ENCODE data around the gene OSBPL10.

The OSBPL10 gene

GRCh38 chr3:31648286-31648968 is 332.6 kb downstream of the OSBPL10 start:
- no peak for ATAC-seq

- ATAC-seq, result no peak
Measured at GRCh38 chr3:31645256-31645655, 335.8 kb downstream of the OSBPL10 start.

DNA sequence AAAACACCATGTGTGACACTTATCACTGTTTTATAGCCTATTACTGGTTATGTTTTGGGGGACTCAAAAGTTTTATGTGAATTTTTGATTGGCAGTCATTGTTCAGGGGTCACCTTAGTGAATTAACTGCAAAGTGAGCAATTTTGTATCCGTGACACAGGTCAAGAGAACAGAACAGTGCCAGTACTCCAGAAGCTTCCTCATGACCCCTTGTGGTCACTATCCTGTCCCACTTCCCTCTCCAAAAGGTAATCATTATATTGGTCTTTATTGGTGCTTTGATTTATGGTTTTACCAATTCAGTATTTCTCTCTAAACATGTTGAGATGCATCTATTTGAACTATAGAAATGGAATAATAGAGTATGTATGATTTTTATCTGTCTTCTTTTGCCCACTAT is 341.2 kb downstream of the OSBPL10 start:
- ATAC-seq, result no peak

- no peak for ATAC-seq
Measured at GRCh38 chr3:31636694-31637442, 344.2 kb downstream of the OSBPL10 start.

- ATAC-seq, result no peak
Measured at GRCh38 chr3:31636049-31636448, 345.0 kb downstream of the OSBPL10 start.

GRCh38 chr3:31635545-31635944 is 345.5 kb downstream of the OSBPL10 start:
- ATAC-seq, result peak; percentile 74 to 85

GRCh38 chr3:31634476-31634875 is 346.6 kb downstream of the OSBPL10 start:
- no peak for ATAC-seq

- no peak for ATAC-seq
Measured at GRCh38 chr3:31629054-31629453, 352.0 kb downstream of the OSBPL10 start.

GRCh38 chr3:31625358-31625757 is 355.7 kb downstream of the OSBPL10 start:
- ATAC-seq, result no peak

DNA sequence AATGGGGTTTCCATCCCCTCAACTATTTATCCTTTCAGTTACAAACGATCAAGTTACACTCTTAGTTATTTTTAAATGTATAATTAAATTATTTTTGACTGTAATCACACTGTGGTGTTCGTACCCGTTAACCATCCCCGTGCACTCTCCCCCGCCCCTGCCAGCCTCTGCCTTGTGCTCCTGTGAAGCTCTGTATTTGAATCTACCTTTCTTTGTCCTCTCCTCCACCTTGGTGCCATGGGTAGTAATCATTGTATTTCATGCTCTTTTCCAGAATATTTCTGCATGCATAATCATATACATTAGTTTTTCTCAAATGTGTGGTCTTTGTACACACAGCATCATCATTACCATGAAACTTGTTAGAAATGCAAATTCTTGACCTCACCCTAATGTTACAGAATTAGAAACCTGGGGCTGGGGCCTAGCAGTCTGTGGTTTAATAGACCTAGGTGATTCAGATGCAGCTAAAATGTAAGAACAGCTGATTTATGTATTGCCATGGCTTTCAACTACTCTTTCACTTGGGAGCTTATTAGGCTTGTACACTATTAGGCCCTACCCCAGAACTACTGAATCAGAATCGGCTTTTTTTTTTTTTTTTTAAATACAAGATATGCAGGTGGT is 356.9 kb downstream of the OSBPL10 start:
- ATAC-seq, result peak; percentile 37 to 44

DNA sequence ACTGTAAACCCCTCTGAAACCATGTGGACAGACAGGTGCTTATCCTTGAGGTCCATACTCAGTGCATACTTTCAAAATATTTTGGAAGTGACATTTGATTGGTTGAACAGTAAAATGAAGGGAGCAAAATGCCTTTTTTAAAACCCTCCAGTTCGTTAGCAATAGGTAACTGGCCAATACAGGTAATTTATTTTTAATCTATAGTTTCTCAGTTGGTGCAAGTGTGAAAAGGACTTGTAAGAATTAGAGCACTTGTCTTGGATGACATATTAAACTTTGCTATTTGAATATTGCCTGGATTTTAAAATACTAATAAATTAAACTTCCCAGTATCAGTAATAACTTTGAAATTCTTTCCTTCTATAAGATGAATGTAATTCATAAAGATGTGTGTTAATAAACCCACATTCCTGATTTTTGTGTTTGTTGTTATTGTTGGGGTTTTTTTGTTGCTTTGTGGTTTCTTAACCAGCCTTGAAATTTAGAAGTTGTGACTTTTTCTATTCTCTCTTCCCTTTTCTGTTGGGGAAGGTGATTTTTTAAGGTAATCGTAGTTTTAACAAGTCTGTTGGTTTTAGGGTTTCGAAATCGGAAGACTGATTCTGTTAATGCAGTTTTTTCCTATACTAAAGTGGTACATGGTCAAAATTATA is 358.3 kb downstream of the OSBPL10 start:
- ATAC-seq, result no peak

DNA sequence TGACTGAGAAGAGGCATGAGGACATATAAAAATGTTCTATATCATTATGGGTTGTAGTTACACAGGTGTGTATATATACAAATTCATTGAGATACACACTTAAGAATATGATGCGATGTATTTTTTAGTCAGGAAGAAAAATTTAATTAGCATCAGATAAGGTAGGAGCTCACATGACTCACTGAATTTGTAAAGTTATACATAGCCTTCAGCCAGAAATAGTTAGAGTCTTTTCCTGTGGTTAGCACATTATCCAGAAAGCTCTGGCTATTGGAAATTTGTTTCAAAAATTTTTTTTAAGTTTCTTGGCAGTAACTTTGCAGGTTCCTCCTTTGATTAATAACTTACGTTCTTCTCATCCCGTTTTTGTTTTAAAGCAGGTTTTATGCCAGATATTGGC is 359.7 kb downstream of the OSBPL10 start:
- no peak for ATAC-seq

GRCh38 chr3:31620656-31621055 is 360.4 kb downstream of the OSBPL10 start:
- peak; percentile 68 to 81 for ATAC-seq

DNA sequence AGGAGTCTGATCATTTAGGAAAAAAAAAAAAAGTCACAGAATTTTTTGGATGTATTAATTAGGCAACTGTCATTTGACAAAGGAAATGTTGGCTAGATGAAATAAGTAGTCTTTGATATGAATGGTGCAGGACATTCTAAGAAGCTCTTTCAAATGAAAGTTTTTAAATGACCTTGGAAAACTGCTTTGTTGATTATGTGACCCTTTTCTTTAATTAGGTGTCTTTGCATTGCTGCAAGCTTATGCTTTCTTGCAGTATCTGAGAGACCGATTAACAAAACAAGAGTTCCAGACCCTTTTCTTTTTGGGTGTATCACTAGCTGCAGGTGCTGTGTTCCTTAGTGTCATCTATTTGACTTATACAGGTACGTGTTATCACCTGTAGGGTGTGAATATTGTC is 364.4 kb downstream of the OSBPL10 start:
- no peak for ATAC-seq

DNA sequence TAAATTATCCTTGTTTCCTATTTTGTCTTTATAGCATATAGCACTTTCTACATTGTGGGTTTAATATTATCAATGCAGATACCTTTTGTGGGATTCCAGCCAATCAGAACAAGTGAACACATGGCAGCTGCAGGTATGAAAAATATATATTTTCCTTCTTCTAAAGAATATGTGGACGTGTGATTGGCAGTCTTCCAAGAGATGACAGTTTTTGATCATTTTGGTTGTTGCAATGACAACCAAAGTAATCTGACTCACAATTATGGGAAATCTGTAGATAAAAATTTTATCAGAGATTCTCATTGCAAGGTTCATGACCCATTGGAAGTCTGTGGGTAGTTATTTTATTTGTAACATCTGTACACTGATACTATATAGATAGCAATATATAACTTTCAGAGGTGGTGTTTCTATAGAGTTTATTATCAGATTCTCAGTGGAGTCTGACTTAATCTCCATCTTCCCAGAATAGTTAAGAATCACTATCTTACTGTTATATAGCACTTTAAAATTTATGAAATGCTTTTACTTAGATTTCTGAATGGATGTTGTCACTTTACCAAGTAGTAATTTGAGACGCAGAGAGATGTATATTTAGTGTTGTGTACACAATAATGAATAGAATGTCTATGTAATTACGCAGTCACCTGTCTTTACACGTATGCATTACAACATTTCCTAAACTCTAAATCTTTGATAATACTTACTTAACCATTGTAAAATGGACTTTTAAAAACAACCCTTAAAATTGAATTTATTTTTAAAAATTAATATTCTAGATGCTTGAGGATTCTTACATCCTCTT is 365.8 kb downstream of the OSBPL10 start:
- peak in 1 of 2 donors; percentile 24 for ATAC-seq

DNA sequence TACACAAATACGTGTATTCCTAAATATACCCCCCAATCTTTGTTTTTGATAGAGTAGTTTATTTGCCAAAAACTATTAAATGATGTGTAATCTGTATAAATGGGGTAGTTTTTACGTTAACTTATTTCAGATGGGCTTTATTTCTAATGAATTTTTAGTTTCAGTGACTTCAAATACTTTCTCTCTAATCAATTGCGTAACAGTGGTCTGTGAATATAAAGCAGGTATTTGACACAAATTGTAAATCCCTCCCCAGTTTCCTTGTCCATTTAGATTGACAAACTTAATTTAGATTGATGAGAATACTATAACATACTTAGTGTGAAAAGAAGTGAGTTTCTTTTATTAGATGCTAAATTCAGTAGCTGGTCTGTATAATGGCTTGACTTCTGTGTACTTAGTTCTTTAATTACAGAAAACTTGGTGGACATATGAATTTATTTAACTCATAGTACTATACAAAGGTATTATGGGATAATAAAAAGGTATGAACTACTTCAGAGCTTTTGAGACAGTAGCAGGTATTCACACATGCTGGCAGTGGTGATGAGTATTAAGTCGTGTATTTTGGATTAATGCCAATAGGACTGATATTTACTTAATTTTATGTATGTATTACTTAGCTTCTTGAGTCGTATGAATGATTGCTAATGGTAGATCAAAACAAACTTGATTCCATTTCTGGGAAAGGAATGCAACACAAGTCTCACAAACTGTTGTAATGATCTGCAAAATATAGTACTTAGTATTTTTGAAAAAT is 366.7 kb downstream of the OSBPL10 start:
- no peak for ATAC-seq

DNA sequence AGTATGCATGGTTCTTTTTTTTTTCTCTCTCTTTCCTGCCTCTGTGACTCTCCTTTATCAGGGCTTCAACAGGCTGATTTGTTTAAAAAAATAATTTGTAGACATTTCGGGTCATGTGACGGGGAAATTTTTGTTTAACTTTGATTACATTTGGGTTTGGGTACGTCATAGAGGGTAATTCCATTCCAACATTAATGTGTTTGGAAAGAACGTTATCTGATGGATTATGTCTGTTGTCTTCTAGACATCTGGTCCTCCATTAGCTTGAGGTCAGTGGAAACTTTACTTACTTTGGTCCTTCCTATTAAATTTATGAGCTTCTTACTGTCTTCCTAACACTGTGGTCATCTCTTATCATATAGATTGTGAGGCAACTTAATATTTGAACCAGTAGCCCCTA is 367.4 kb downstream of the OSBPL10 start:
- no peak for ATAC-seq

DNA sequence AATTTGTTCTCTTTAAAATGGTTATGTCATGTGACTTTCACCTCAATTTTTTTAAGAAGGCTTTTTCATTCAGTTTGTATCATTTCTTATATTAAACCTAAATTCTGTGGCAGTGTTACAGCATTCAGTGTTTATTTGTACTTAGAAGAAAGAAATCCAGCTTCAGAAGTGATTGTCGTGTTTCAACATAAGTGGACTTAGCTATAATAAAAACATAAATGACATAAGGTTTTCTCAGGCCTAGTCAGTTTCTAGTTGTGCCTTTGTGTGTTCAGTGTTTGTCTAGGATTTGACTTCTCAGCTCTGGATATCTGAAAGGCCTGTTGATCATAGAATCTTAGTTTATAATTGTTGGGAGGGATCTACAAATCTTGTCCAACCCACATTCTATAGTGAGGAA is 367.9 kb downstream of the OSBPL10 start:
- ATAC-seq, result no peak
